Activated CD8-positive, alpha-beta T cell treated with anti-CD3 and anti-CD28 coated beads for 36 hours (primary cell): Measurements from ENCODE around the gene RBM15. TPM values are rescaled to one million over a fixed set of nuclear protein-coding genes. Genes with fewer than 3 reads are reported as not detected.

Source experiments
- ATAC-seq: fragments of 200-7000 bp; cut with Tn5 transposase; one replicate; pipeline ENCODE4 v1.10.0; 2021; ENCODE audit warnings: mild to moderate bottlenecking, moderate library complexity
- CTCF ChIA-PET: fragments of 350-600 bp; sonication (Branson Sonifier 250); formaldehyde crosslinking; loops from one replicate; lab custom pipeline; 2021; ENCODE audit warnings: antibody characterized with exemption; lab: Charles Lee
- POLR2A ChIA-PET: fragments of 350-600 bp; sonication (Branson Sonifier 250); formaldehyde crosslinking; loops from one replicate; lab custom pipeline; 2021; ENCODE audit warnings: antibody characterized with exemption; lab: Charles Lee
- DNase-seq: peaks from one replicate; pipeline ENCODE4 v3.0.0-alpha.2; 2020
- H3K27ac Mint-ChIP-seq: one replicate; pipeline ENCODE4 v1.8.0; 2021; ENCODE audit warnings: mild to moderate bottlenecking, mixed read lengths
- H3K27me3 Mint-ChIP-seq: one replicate; pipeline ENCODE4 v1.8.0; 2021; ENCODE audit warnings: mixed read lengths
- H3K36me3 Mint-ChIP-seq: one replicate; pipeline ENCODE4 v1.8.0; 2021; ENCODE audit warnings: low read depth, mixed read lengths
- H3K4me1 Mint-ChIP-seq: one replicate; pipeline ENCODE4 v1.8.0; 2021; ENCODE audit warnings: low read depth, mixed read lengths
- H3K4me3 Mint-ChIP-seq: one replicate; pipeline ENCODE4 v1.8.0; 2021; ENCODE audit warnings: mild to moderate bottlenecking, moderate library complexity, mixed read lengths
- H3K9me3 Mint-ChIP-seq: one replicate; pipeline ENCODE4 v1.8.0; 2021; ENCODE audit warnings: mixed read lengths
- CTCF ChIP-seq: fragments of 200-600 bp; IDR thresholded peaks from one replicate; pipeline ENCODE4 v1.8.0; 2022; ENCODE audit warnings: antibody characterized with exemption, mild to moderate bottlenecking
- intact Hi-C: fragments of 100-400 bp; cut with micrococcal nuclease; formaldehyde crosslinking; loops from one replicate; pipeline ENCODE4 v1.10.0; 2022
- total RNA-seq, 2 experiments: library from RNA; stranded (reverse); gene quantifications; one replicate each; pipeline ENCODE4 v1.2.3, GENCODE V29; 2021

The RBM15 gene
- total RNA-seq, 2 experiments from 2014 or later, result 70.8 to 72.5 TPM

DNA sequence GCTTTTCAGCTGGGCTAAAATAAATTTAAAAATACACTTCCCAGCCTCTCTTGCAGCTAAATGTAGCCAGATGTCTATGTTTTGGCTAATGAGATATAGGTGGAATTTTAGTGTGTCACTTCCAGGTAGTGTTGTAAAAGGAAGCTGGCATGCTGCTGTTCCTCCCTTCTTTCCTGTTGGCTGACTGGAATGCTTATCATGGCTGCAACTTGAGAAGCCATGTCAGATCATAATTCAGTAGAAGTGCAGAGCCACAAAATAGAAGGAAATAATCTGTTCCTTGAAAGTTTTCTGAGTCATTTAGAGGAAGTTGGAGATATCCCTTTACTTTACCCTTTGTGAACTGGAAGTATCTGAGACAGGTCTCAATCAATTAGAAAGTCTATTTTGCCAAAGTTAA is 10.9 kb upstream of the RBM15 start:
- no peak for TF ChIP-seq CTCF
- H3K27ac Mint-ChIP-seq, result no peak overlapping the region
- H3K9me3 Mint-ChIP-seq, result no peaks in the 10 kb centered on the region
- ATAC-seq (no peak), DNase-seq (no peak)
- H3K27me3 Mint-ChIP-seq, result no peaks in the 10 kb centered on the region
- no peak overlapping the region for H3K4me3 Mint-ChIP-seq
- no peaks in the 10 kb centered on the region for H3K36me3 Mint-ChIP-seq
- ChIA-PET POLR2A (interaction anchor here (2.6 kb wide), 1 partner anchor 10 kb away, joined by 6 read pairs; the partner anchor contains the start of gene RBM15), CTCF (interaction anchor here (1.0 to 1.5 kb wide), 5 partner anchors 9 to 131 kb away, joined by 3 to 6 read pairs (median 5); no protein-coding TSS in a partner anchor)
- intact Hi-C loops, result no loop called here
- H3K4me1 Mint-ChIP-seq, result no peaks in the 10 kb centered on the region

- Mint-ChIP-seq H3K4me1 (no peaks in the 10 kb centered on the region), H3K9me3 (no peaks in the 10 kb centered on the region), H3K27ac (no peak overlapping the region), H3K36me3 (no peaks in the 10 kb centered on the region), H3K4me3 (no peak overlapping the region), H3K27me3 (no peaks in the 10 kb centered on the region)
- ChIA-PET CTCF (interaction anchor here (1.0 to 1.5 kb wide), 6 partner anchors 8 to 132 kb away, joined by 3 to 6 read pairs (median 4); no protein-coding TSS in a partner anchor), POLR2A (interaction anchor here (2.6 kb wide), 1 partner anchor 10 kb away, joined by 6 read pairs; the partner anchor contains the start of gene RBM15)
- DNase-seq, result no peak
- no peak for ATAC-seq
- intact Hi-C loops, result no loop called here
- TF ChIP-seq CTCF, result no peak
Measured at GRCh38 chr1:110328700-110329099, 10.5 kb upstream of the RBM15 start.

DNA sequence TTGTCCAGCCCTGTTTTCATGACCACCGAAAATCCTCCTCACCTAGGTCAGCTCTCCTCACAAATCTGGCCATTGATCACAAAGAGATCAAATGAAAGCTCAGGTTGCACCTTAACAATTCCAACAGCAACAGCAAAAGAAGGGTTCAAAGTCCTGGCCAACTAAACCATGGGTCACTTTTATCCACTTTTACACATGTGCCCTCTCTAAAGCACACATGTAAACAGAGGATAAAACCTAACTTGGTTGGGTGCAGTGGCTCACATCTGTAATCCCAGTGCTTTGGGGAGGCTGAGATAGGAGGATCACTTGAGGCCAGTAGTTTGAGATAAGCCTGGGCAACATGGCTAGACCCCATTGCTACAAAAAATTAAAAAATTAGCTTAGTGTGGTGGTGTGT is 3.9 kb upstream of the RBM15 start:
- Mint-ChIP-seq H3K27me3 (no peaks in the 10 kb centered on the region), H3K4me3 (no peak overlapping the region), H3K4me1 (peaks cover 16% of the 10 kb centered on the region), H3K27ac (no peak overlapping the region), H3K36me3 (peaks cover 5% of the 10 kb centered on the region), H3K9me3 (no peaks in the 10 kb centered on the region)
- intact Hi-C loops, result no loop called here
- ChIA-PET CTCF (interaction anchor here (1.2 to 12.3 kb wide), 7 partner anchors 19 to 138 kb away, joined by 3 to 153 read pairs (median 11); partner anchors contain the start of gene KCNC4), POLR2A (interaction anchor here (1.0 kb wide), 1 partner anchor 124 kb away, joined by 3 read pairs; no protein-coding TSS in a partner anchor)
- ATAC-seq, result no peak
- no peak for DNase-seq
- no peak for TF ChIP-seq CTCF

DNA sequence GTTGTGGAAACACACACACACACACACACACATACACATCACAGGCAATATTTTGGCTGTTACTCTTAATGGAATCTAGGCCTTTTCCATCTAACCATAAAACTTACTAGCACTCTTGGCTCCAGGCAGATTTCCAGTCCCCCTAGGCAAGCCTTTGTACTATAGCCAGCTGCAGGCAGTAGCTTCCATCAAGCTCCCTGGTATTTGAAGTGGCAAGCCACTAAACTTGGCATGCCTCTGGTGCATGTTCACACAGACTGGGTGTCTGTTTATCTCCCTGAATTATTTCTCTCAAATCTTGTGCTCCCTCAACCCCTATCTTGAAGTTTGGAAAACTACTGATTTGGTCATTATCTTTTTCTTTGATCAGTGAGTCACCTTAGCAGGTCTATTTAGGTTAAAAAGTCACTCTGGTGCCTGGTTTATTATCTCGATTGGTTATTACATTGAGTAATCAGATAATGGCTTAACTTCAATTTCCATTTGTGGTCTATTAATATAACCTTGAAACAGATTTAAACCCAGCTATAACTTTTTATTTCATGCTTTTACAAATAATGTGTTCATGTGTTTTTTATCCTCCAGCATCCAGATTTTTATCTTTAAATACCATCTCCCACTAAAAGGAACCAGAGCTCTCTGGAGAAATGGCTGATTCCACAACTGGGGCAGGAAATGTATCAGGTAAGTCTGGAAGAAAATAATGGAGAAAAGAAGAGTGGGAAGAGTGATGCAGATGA is 2.7 kb upstream of the RBM15 start:
- no peak for TF ChIP-seq CTCF
- Mint-ChIP-seq H3K36me3 (peaks cover 17% of the 10 kb centered on the region), H3K4me3 (no peak overlapping the region), H3K9me3 (no peaks in the 10 kb centered on the region), H3K4me1 (peaks cover 28% of the 10 kb centered on the region), H3K27ac (peak overlapping the region; percentile 84), H3K27me3 (no peaks in the 10 kb centered on the region)
- DNase-seq (no peak), ATAC-seq (no peak)
- intact Hi-C loops, result no loop called here
- POLR2A ChIA-PET, result interaction anchor here (1.0 to 5.0 kb wide), 4 partner anchors 24 to 133 kb away, joined by 3 to 64 read pairs (median 12); partner anchors contain the start of gene KCNC4
- CTCF ChIA-PET, result interaction anchor here (1.0 to 12.3 kb wide), 7 partner anchors 8 to 140 kb away, joined by 3 to 153 read pairs (median 11); partner anchors contain the start of gene KCNC4
